GM18505 (cell line): ENCODE measurements around the gene TECPR2.

Experiments used
- ATAC-seq: cut with Tn5 transposase; IDR thresholded peaks from one replicate; pipeline ENCODE4 v1.9.1; 2021; ENCODE audit not compliant: unreplicated experiment
- POLR2A ChIP-seq: IDR thresholded peaks from 4 replicates; pipeline ENCODE4 v1.6.1; 2011; ENCODE audit warnings: borderline replicate concordance; ENCODE audit not compliant: insufficient read depth, insufficient read length; ENCODE audit errors: extremely low read depth

TECPR2 gene

DNA sequence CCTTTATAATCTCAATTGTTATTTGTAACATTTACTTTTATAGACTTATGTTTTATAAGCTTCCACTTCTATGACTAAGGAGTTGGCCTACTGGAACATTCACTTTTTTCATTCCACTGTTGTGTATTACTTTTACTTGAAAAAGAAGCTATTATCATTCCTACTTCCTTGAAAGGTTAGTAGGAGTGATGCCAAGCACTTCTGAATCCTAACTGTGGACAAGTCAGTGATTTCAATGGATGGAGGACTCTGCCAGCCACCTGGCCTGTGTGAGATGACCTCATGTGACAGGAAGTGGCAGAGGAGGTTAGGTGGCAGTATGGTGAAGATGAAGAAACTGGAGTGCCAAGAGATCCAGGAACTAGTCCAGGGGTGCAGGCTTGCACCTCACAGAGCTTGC is 46.0 kb downstream of the TECPR2 start:
- no peak for ATAC-seq
- TF ChIP-seq POLR2A: no peak

GRCh38 chr14:102415671-102416070 is 52.9 kb downstream of the TECPR2 start:
- no peak for ATAC-seq
- no peak for TF ChIP-seq POLR2A

DNA sequence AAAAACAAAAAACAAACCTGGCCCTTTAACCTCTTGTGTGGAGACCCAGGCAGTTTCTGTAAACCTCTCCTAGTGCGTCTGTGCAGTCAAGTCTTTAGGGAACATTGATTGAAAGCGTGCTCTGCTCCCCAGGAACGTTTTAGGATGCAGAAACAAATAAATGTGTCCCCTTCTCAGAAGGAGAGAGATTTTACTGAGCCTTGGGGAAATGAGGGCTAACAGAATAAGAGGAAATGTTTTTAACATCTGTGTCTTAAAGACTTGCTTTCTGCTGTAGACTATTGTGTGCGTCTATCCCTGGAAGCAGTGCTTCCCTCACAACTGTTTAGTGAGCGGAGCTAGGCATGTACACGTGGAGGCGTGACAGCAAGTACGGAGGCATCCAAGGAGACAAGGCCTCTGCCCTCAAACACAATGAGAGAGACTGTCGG is 54.3 kb downstream of the TECPR2 start:
- no peak for ATAC-seq
- no peak for TF ChIP-seq POLR2A

DNA sequence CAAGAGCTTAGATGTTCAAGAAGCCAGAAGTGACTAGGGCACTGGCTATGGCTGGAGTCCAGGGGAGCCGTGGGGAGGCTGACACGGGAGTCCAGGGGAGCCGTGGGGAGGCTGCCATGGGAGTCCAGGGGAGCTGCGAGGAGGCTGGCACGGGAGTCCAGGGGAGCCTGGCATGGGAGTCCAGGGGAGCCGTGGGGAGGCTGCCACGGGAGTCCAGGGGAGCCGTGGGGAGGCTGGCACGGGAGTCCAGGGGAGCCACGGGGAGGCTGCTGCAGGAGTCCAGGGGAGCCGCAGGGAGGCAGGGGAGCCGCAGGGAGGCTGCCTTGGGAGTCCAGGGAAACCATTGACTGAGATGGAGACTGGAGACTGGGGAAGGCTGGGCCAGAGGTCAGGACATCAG is 54.9 kb downstream of the TECPR2 start:
- TF ChIP-seq POLR2A: no peak
- no peak for ATAC-seq

DNA sequence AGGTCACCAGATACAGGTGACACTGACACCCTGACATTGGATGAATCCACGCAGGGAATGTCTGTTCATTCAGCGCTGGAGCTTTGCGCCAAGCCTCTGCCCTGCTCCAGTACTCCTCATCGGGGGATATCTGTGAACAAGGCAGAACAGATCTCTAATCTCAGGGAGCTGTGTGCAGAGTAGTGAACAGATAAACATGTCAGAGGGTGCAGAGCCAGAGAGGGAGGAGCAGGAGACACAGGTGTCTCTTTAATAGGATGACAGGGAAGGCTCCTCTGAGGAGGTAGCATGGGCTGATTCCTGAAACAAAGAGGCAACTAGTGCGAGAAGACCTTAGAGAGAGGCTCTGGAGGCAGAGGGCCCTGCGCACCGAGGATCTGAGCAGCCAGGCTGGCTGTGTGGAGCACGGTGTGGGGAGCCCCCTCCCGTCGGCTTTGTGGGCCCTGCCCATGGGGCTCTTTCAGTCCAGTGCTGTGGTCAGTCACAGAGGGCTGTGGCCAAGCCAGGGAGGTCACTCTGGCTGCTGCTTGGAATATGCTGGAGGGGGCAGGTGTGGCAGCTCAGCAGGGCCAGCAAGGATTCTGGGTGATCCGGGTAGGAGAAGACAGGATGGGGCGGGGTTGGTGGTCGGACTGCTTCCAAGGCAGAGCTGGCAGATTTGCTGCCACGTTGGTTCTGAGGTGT is 55.6 kb downstream of the TECPR2 start:
- TF ChIP-seq POLR2A: no peak
- ATAC-seq: no peak

DNA sequence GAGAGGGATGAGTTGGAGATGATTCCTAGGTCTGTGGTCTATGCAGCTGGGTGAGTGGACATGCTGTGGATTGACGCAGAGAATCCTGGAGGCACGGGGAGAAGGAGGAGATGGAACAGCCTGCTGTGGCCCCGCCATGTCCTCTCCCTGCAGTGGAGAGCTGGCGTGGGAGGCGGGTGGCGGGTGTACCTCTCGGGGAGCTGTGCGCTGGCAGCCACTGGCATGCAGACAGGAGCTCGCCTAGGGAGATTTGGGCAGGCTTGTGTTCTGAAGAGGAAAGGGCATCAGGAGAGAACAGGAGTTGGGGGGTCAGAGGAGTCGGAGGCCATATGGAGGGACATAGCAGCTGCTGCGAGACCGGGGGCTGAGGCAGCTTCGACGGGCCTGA is 56.1 kb downstream of the TECPR2 start:
- no peak for TF ChIP-seq POLR2A
- no peak for ATAC-seq

DNA sequence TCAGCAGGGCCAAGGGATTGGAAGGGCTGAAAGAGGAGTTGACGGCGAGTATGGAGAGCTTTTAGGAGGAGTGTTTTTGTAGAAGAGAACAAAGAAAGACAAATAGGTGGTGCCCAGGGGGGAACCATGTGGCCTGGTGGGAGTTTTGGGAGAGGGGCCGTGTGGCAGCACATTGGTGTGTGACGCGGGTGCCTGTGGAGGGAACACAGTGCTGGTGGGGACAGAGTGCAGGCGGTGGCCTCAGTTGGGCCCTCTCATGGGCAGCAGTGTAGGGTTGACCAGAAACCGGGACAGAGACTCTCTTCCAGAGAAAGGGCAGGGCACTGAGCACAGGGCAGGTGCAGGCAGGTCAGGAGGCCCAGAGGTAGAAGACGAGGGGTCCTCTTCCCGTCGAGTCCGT is 56.5 kb downstream of the TECPR2 start:
- no peak for ATAC-seq
- no peak for TF ChIP-seq POLR2A

DNA sequence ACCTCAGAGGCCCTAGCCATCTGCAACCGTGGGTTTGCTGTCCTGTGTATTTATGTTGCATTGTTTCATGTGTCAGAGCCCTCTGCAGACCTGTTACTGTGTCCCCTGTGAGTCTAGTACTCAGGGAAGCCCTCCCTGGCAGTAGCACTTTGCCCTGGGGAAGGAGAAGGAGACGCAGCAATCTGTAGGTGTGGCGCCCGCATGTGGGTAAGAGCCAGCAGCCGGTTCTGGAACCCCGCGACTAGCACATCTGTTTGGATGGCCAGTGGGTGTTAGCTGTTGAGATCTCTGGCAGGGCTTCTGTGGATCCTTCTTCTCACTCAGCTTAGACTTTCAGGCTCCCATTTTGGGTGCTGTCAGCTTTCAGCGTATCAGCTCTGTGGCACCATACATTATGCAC is 57.0 kb downstream of the TECPR2 start:
- ATAC-seq: no peak
- no peak for TF ChIP-seq POLR2A

- ATAC-seq: no peak
- TF ChIP-seq POLR2A: no peak
These were observed 58.8 kb downstream of the TECPR2 start for GRCh38 chr14:102421411-102422057.

DNA sequence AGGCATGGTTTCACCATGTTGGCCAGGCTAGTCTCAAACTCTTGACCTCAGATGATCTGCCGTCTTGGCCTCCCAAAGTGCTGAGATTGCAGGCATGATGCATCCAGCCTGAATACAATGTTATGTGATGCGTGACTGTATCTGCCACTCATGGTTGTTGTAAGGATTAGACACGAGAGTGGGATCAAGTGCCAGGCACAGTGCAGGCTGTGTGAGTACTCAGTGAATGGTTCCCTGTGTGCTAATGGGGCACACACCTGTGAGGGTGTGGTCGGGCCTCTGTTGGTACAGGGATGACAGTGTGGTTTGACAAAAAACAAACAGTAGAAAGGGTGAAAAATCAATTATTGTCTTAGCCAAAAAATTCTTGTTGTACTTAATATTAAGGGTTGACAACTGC is 61.8 kb downstream of the TECPR2 start:
- no peak for TF ChIP-seq POLR2A
- no peak for ATAC-seq

- no peak for ATAC-seq
- TF ChIP-seq POLR2A: no peak
These were observed 62.2 kb downstream of the TECPR2 start for GRCh38 chr14:102424923-102425322.

DNA sequence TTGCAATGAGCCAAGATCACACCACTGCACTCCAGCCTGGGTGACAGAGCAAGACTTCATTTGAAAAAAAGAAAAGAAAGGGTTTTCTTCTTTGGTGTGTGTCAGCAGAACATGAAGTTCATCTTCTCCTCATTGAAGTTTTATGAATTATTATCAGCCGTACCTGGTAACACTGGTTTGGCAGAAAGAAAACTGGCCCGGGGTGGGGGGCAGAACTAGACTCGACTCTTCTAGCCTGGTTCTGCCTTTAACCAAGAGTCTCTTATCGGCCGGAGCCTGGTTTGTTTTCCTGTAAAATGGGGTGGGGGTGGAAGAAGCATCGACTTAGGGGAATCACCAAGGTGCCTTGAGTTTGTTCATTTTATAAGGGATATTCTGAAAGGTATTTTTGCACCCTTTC is 64.1 kb downstream of the TECPR2 start:
- ATAC-seq: no peak

DNA sequence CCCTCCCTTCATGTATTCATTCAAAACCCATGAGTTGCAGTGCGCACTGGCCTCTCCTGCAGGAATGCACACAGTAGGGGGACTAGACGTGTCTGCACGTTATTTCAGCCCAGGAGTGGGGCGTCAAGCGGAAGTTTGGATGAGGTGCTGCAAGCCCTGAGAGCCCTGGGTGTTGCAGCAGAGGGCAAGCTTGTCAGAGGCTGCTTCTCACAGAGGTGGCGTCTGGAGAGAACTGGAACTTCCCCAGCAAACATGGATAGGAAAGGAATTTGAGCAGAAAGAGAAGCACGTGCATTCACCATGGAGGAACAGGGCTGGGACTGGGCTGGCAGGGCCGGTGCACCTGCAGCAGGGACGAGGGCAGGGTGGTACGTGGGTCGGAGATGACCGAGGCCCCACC is 64.9 kb downstream of the TECPR2 start:
- ATAC-seq: no peak
- TF ChIP-seq POLR2A: no peak

More for the DNA sequence above, 64.1 kb downstream of the TECPR2 start:
- TF ChIP-seq POLR2A: no peak

DNA sequence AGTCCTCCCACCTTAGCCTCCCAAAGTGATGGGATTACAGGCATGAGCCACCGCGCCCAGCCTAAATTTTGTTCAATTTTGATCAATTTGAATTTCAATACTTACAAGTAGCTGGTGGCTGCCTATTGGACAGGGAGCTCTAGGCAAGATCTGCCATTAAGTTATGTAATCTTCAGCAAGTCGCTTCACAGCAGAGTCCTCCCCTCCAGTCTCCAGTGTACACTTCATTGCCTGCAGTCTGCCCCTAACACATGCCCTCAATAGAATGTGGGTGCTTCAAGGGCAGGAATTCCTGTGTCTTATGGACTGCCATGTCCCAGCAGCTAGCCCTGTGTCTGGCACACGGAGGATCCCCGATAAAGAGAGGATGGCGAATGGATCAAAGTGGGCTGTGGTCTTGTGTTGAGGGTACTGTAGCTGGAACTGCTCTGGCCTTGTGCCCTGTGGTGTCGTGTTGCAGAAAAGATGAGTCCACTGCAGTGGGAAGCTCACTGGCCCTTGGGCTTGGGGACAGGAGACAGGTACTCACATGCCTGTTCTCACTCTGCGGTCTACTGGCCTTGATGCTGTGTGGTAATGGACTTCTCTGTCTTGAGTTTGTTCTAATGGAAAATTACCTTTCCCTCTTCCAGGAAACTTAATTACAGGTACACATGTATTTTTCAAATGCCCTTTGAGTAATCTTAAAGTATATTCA is 67.6 kb downstream of the TECPR2 start:
- no peak for ATAC-seq
- no peak for TF ChIP-seq POLR2A
